Neural progenitor cell (in vitro differentiated cells): Measurements from ENCODE around the gene HIGD1A. TPM values are rescaled to one million over a fixed set of nuclear protein-coding genes. Genes with fewer than 3 reads are reported as not detected.

Experiments
- DNase-seq: peaks from one replicate; pipeline ENCODE4 v3.0.0-alpha.2; 2016; ENCODE audit warnings: low spot score
- H2AFZ ChIP-seq: fragments of 200-600 bp; sonication (generic); replicated peaks from 2 replicates; pipeline ENCODE4 v1.6.1; 2016; ENCODE audit warnings: antibody characterized with exemption
- H3F3A ChIP-seq: fragments of 200-600 bp; sonication (generic); 2 replicates; pipeline ENCODE4 v1.6.1; 2016; ENCODE audit warnings: antibody characterized with exemption, low read depth
- H3K27ac ChIP-seq: fragments of 200-600 bp; sonication (generic); 2 replicates; pipeline ENCODE4 v1.5.1; 2016; ENCODE audit warnings: mild to moderate bottlenecking
- H3K27me3 ChIP-seq: fragments of 200-600 bp; sonication (generic); 2 replicates; pipeline ENCODE4 v1.6.1; 2016; ENCODE audit warnings: mild to moderate bottlenecking, moderate library complexity
- H3K36me3 ChIP-seq: fragments of 200-600 bp; sonication (generic); 2 replicates; pipeline ENCODE4 v1.5.1; 2016
- H3K4me1 ChIP-seq: fragments of 200-600 bp; sonication (generic); 2 replicates; pipeline ENCODE4 v1.6.1; 2016; ENCODE audit warnings: mixed run types
- H3K4me2 ChIP-seq: fragments of 200-600 bp; sonication (generic); 2 replicates; pipeline ENCODE4 v1.6.1; 2016
- H3K4me3 ChIP-seq: fragments of 200-600 bp; sonication (generic); 2 replicates; pipeline ENCODE4 v1.5.1; 2016
- H3K79me2 ChIP-seq: fragments of 200-600 bp; sonication (generic); 2 replicates; pipeline ENCODE4 v1.6.1; 2016; ENCODE audit warnings: low read depth
- H3K9ac ChIP-seq: fragments of 200-600 bp; sonication (generic); 2 replicates; pipeline ENCODE4 v1.6.1; 2016
- H3K9me3 ChIP-seq: fragments of 200-600 bp; sonication (generic); 2 replicates; pipeline ENCODE4 v1.5.1; 2016; ENCODE audit warnings: low read depth
- H4K20me1 ChIP-seq: fragments of 200-600 bp; sonication (generic); 2 replicates; pipeline ENCODE4 v1.6.1; 2016; ENCODE audit warnings: low read depth
- H3K27ac Mint-ChIP-seq: 3 replicates; pipeline ENCODE4 v1.8.0; 2021; ENCODE audit warnings: mixed read lengths
- H3K27me3 Mint-ChIP-seq: 2 replicates; pipeline ENCODE4 v1.8.0; 2022; ENCODE audit warnings: low read depth, mild to moderate bottlenecking, inconsistent platforms, moderate library complexity, mixed read lengths; ENCODE audit not compliant: insufficient read depth
- H3K36me3 Mint-ChIP-seq: 3 replicates; pipeline ENCODE4 v1.8.0; 2021; ENCODE audit warnings: mixed read lengths
- H3K4me1 Mint-ChIP-seq: 3 replicates; pipeline ENCODE4 v1.8.0; 2021; ENCODE audit warnings: mixed read lengths
- H3K4me3 Mint-ChIP-seq: 3 replicates; pipeline ENCODE4 v1.8.0; 2021; ENCODE audit warnings: mild to moderate bottlenecking, moderate library complexity, mixed read lengths
- H3K9me3 Mint-ChIP-seq: 3 replicates; pipeline ENCODE4 v1.8.0; 2020; ENCODE audit warnings: mixed read lengths
- CTCF ChIP-seq: fragments of 200-600 bp; sonication (generic); IDR thresholded peaks from 2 replicates; pipeline ENCODE4 v1.5.1; 2017; ENCODE audit warnings: antibody characterized with exemption, mild to moderate bottlenecking
- EZH2 ChIP-seq: fragments of 200-600 bp; sonication (generic); IDR thresholded peaks from 2 replicates; pipeline ENCODE4 v1.6.1; 2017; ENCODE audit warnings: antibody characterized with exemption, mild to moderate bottlenecking, moderate library complexity
- EZH2phosphoT487 ChIP-seq: fragments of 200-600 bp; sonication (generic); IDR thresholded peaks from 2 replicates; pipeline ENCODE4 v1.6.1; 2017; ENCODE audit warnings: antibody characterized with exemption
- total RNA-seq: library from RNA; depleted of rRNA; stranded (reverse); fragments of >200 nt; gene quantifications from 2 replicates; pipeline ENCODE4 v1.2.3, GENCODE V29; 2015; ENCODE audit warnings: low replicate concordance

The HIGD1A gene
- total RNA-seq, 1 donor from 2014 or later: 181 TPM

- no peak overlapping the region for H3K4me2 ChIP-seq
- no peak overlapping the region for H3K4me3 Mint-ChIP-seq
- peaks cover 7% of the 10 kb centered on the region for H4K20me1 ChIP-seq
- no peak overlapping the region for H3K9ac ChIP-seq
- peaks cover 55% of the 10 kb centered on the region for H3K79me2 ChIP-seq
- peaks cover 19% of the 10 kb centered on the region for H3K36me3 Mint-ChIP-seq
- no peak overlapping the region for H3K4me3 ChIP-seq
- H3K27ac Mint-ChIP-seq: no peak overlapping the region
- H3K36me3 ChIP-seq: no peaks in the 10 kb centered on the region
- no peak for DNase-seq
- H3K4me1 ChIP-seq: peaks cover 18% of the 10 kb centered on the region
- no peak overlapping the region for H2AFZ ChIP-seq
- H3K27ac ChIP-seq: no peak overlapping the region
- H3K27me3 Mint-ChIP-seq: peaks cover 3% of the 10 kb centered on the region
- H3K9me3 ChIP-seq: no peaks in the 10 kb centered on the region
- H3F3A ChIP-seq: peaks cover 21% of the 10 kb centered on the region
- peaks cover 2% of the 10 kb centered on the region for H3K9me3 Mint-ChIP-seq
- H3K27me3 ChIP-seq: peaks cover 15% of the 10 kb centered on the region
- H3K4me1 Mint-ChIP-seq: peaks cover 29% of the 10 kb centered on the region
- TF ChIP-seq EZH2phosphoT487 (no peak), EZH2 (no peak), CTCF (no peak)
Measured at GRCh38 chr3:42801048-42801620, 3.2 kb downstream of the HIGD1A start.

- peaks cover 22% of the 10 kb centered on the region for H3K4me1 Mint-ChIP-seq
- TF ChIP-seq CTCF (no peak), EZH2phosphoT487 (no peak), EZH2 (no peak)
- peaks cover 64% of the 10 kb centered on the region for H3K79me2 ChIP-seq
Measured at GRCh38 chr3:42800251-42800650, 4.0 kb downstream of the HIGD1A start.

GRCh38 chr3:42799376-42799775, 4.9 kb downstream of the HIGD1A start:
- no peaks in the 10 kb centered on the region for H3K9me3 ChIP-seq
- no peak overlapping the region for H3K9ac ChIP-seq
- TF ChIP-seq EZH2 (no peak), CTCF (no peak), EZH2phosphoT487 (no peak)
- H3F3A ChIP-seq: peaks cover 13% of the 10 kb centered on the region
- Mint-ChIP-seq H3K4me1 (peaks cover 17% of the 10 kb centered on the region), H3K27ac (no peak overlapping the region), H3K9me3 (peaks cover 2% of the 10 kb centered on the region), H3K27me3 (no peaks in the 10 kb centered on the region), H3K36me3 (peaks cover 23% of the 10 kb centered on the region), H3K4me3 (no peak overlapping the region)
- H3K79me2 ChIP-seq: peaks cover 73% of the 10 kb centered on the region
- H3K27me3 ChIP-seq: no peaks in the 10 kb centered on the region
- no peak overlapping the region for H3K4me3 ChIP-seq
- H3K4me1 ChIP-seq: peaks cover 12% of the 10 kb centered on the region
- peaks cover 7% of the 10 kb centered on the region for H4K20me1 ChIP-seq
- H3K27ac ChIP-seq: no peak overlapping the region
- H3K4me2 ChIP-seq: no peak overlapping the region
- H3K36me3 ChIP-seq: no peaks in the 10 kb centered on the region
- no peak for DNase-seq
- no peak overlapping the region for H2AFZ ChIP-seq

More at GRCh38 chr3:42800251-42800650, 4.0 kb downstream of the HIGD1A start:
- Histone ChIP-seq H3K4me1 (peaks cover 18% of the 10 kb centered on the region), H3F3A (peaks cover 20% of the 10 kb centered on the region), H3K4me3 (no peak overlapping the region), H3K4me2 (no peak overlapping the region), H3K27me3 (peaks cover 7% of the 10 kb centered on the region), H2AFZ (no peak overlapping the region), H4K20me1 (peaks cover 7% of the 10 kb centered on the region), H3K9me3 (no peaks in the 10 kb centered on the region), H3K27ac (no peak overlapping the region), H3K9ac (no peak overlapping the region), H3K36me3 (no peaks in the 10 kb centered on the region)
- H3K36me3 Mint-ChIP-seq: peaks cover 23% of the 10 kb centered on the region
- H3K4me3 Mint-ChIP-seq: no peak overlapping the region
- H3K27ac Mint-ChIP-seq: no peak overlapping the region
- no peaks in the 10 kb centered on the region for H3K27me3 Mint-ChIP-seq
- no peak for DNase-seq
- peaks cover 2% of the 10 kb centered on the region for H3K9me3 Mint-ChIP-seq
